ENCODE measurements around the gene P2RY8. TPM values are rescaled to one million over a fixed set of nuclear protein-coding genes. Genes with fewer than 3 reads are reported as not detected.

P2RY8 gene
- total RNA-seq, 4 donors from 2014 or later, result 0.36 to 1.1 (median 0.62) TPM

- in situ Hi-C loops (cut with MboI; ENCODE audit: low sequenced_read_pairs in 4 of 4), result no loop called here
- H3K4me3 ChIP-seq, result no peak overlapping the region
Measured at GRCh38 chrX:1520350-1520749, 16.6 kb downstream of the P2RY8 start.

GRCh38 chrX:1519022-1519497 lies 17.9 kb downstream of the P2RY8 start:
- H3K4me1 ChIP-seq, result no peaks in the 10 kb centered on the region
- no peak for ATAC-seq
- DNase-seq, result no peak
- no peaks in the 10 kb centered on the region for H3K36me3 ChIP-seq
- H3K9me3 ChIP-seq, result no peaks in the 10 kb centered on the region
- H3K27me3 ChIP-seq, result no peaks in the 10 kb centered on the region
- no peak overlapping the region for H3K4me3 ChIP-seq
- TF ChIP-seq POLR2A (IDR thresholded peaks at IDR 0.05), result no peak
- TF ChIP-seq CTCF (IDR thresholded peaks at IDR 0.05 in 4 of 5, conservative IDR thresholded peaks at IDR 0.05 in 1 of 5), result no peak
- intact Hi-C loops (cut with DNase I; ENCODE audit: low total_unique reads) (no loop called here), in situ Hi-C loops (cut with MboI; ENCODE audit: low sequenced_read_pairs in 4 of 4) (no loop called here)
- no peak overlapping the region for H3K27ac ChIP-seq

More at GRCh38 chrX:1520350-1520749, 16.6 kb downstream of the P2RY8 start:
- ATAC-seq, result no peak
- no peak for TF ChIP-seq POLR2A (IDR thresholded peaks at IDR 0.05)
- TF ChIP-seq CTCF (IDR thresholded peaks at IDR 0.05 in 4 of 5, conservative IDR thresholded peaks at IDR 0.05 in 1 of 5), result no peak
- Histone ChIP-seq H3K27ac (no peak overlapping the region), H3K4me1 (no peaks in the 10 kb centered on the region), H3K36me3 (no peaks in the 10 kb centered on the region), H3K9me3 (no peaks in the 10 kb centered on the region), H3K27me3 (no peaks in the 10 kb centered on the region)
- intact Hi-C loops (cut with DNase I; ENCODE audit: low total_unique reads), result no loop called here
- DNase-seq, result no peak

GRCh38 chrX:1518512-1518911 lies 18.5 kb downstream of the P2RY8 start:
- in situ Hi-C loops (cut with MboI; ENCODE audit: low sequenced_read_pairs in 4 of 4), result no loop called here
- H3K4me1 ChIP-seq, result no peaks in the 10 kb centered on the region
- no peak for TF ChIP-seq POLR2A (IDR thresholded peaks at IDR 0.05)
- no peak for TF ChIP-seq CTCF (IDR thresholded peaks at IDR 0.05 in 4 of 5, conservative IDR thresholded peaks at IDR 0.05 in 1 of 5)

GRCh38 chrX:1516596-1517104 lies 20.3 kb downstream of the P2RY8 start:
- Histone ChIP-seq H3K4me1 (no peaks in the 10 kb centered on the region), H3K36me3 (no peaks in the 10 kb centered on the region), H3K27ac (no peak overlapping the region), H3K4me3 (no peak overlapping the region), H3K9me3 (no peaks in the 10 kb centered on the region), H3K27me3 (no peaks in the 10 kb centered on the region)
- DNase-seq, result no peak
- ATAC-seq, result no peak
- in situ Hi-C loops (cut with MboI; ENCODE audit: low sequenced_read_pairs in 4 of 4) (no loop called here), intact Hi-C loops (cut with DNase I; ENCODE audit: low total_unique reads) (no loop called here)
- TF ChIP-seq POLR2A (IDR thresholded peaks at IDR 0.05) (no peak), CTCF (IDR thresholded peaks at IDR 0.05 in 4 of 5, conservative IDR thresholded peaks at IDR 0.05 in 1 of 5) (no peak)

More at GRCh38 chrX:1518512-1518911, 18.5 kb downstream of the P2RY8 start:
- DNase-seq (no peak), ATAC-seq (no peak)
- H3K9me3 ChIP-seq, result no peaks in the 10 kb centered on the region
- no peaks in the 10 kb centered on the region for H3K27me3 ChIP-seq
- intact Hi-C loops (cut with DNase I; ENCODE audit: low total_unique reads), result no loop called here
- H3K27ac ChIP-seq, result no peak overlapping the region
- H3K36me3 ChIP-seq, result no peaks in the 10 kb centered on the region
- H3K4me3 ChIP-seq, result no peak overlapping the region

- Histone ChIP-seq H3K4me3 (no peak overlapping the region), H3K27ac (no peak overlapping the region), H3K9me3 (no peaks in the 10 kb centered on the region), H3K36me3 (no peaks in the 10 kb centered on the region), H3K27me3 (no peaks in the 10 kb centered on the region), H3K4me1 (no peaks in the 10 kb centered on the region)
- intact Hi-C loops (cut with DNase I; ENCODE audit: low total_unique reads), result no loop called here
- DNase-seq (no peak), ATAC-seq (no peak)
- in situ Hi-C loops (cut with MboI; ENCODE audit: low sequenced_read_pairs in 4 of 4), result no loop called here
- TF ChIP-seq POLR2A (IDR thresholded peaks at IDR 0.05), result no peak
- no peak for TF ChIP-seq CTCF (IDR thresholded peaks at IDR 0.05 in 4 of 5, conservative IDR thresholded peaks at IDR 0.05 in 1 of 5)
Measured at GRCh38 chrX:1511829-1512228, 25.2 kb downstream of the P2RY8 start.

Data from gastrocnemius medialis (tissue), 4 donors.